Fibroblast of the aortic adventitia (primary cell): Measurements from ENCODE around the gene TBL1X. TPM values are rescaled to one million over a fixed set of nuclear protein-coding genes. Genes with fewer than 3 reads are reported as not detected.

Source experiments
- DNase-seq: peaks from one replicate; pipeline ENCODE4 v3.0.0-alpha.2; 2010; ENCODE audit warnings: low read depth
- H3K4me3 ChIP-seq: 2 replicates; pipeline ENCODE4 v1.5.1; 2011; ENCODE audit warnings: low read depth, mild to moderate bottlenecking, control low read depth, low read length, moderate library complexity
- total RNA-seq: library from RNA; depleted of rRNA; stranded (reverse); fragments of >200 nt; gene quantifications from 2 replicates; pipeline ENCODE4 v1.2.3, GENCODE V29; 2012; ENCODE audit warnings: low replicate concordance
- TF ChIP-seq, protein P1 (sequence below): IDR thresholded peaks from 2 replicates; pipeline ENCODE4 v1.5.1; 2011; ENCODE audit warnings: mild to moderate bottlenecking, low read length, control low read depth, inconsistent platforms; ENCODE audit not compliant: insufficient read depth

TBL1X gene
- total RNA-seq, 1 donor: 15.6 TPM

DNA sequence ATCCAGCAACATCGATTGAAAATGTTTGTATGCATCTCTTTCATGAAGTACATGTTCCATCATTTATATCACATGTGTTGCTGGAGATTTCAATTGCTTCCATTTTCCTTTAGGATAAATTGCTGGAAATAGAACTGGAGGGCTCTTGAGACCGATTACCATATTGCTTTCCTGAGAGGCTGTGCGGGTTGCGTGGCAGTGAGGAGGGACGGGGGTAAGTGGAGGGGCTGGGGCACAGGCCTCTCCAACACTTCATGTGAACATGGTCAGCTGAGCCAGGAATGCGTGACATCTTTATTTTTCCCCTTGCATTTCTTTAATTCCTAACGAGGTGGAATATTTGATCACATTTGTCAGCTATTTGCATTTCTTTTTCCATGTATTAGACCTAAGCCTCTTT is 144.6 kb downstream of the TBL1X start:
- H3K4me3 ChIP-seq: no peak overlapping the region
- no peak for DNase-seq
- TF ChIP-seq, protein P1, sequence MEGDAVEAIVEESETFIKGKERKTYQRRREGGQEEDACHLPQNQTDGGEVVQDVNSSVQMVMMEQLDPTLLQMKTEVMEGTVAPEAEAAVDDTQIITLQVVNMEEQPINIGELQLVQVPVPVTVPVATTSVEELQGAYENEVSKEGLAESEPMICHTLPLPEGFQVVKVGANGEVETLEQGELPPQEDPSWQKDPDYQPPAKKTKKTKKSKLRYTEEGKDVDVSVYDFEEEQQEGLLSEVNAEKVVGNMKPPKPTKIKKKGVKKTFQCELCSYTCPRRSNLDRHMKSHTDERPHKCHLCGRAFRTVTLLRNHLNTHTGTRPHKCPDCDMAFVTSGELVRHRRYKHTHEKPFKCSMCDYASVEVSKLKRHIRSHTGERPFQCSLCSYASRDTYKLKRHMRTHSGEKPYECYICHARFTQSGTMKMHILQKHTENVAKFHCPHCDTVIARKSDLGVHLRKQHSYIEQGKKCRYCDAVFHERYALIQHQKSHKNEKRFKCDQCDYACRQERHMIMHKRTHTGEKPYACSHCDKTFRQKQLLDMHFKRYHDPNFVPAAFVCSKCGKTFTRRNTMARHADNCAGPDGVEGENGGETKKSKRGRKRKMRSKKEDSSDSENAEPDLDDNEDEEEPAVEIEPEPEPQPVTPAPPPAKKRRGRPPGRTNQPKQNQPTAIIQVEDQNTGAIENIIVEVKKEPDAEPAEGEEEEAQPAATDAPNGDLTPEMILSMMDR: no peak

DNA sequence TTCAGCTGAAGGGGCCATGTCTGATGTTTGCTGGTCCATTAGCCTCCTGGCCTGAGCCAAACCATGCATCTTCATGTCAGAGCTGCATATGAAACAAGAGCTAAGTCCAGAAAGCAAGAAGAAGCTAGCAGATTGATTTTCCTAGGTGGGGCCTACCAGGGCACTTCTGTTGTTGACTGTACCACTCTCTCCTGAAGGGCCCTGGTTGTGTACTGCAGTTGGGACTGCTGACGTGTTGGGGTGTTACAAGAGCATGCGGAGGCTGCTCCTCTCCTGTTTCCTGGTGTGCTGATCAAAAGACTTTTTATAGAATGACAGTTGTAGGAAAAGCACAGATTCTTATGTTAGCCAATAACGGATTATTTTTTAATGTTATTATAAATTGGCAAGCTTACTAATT is 145.1 kb downstream of the TBL1X start:
- DNase-seq: no peak
- no peak overlapping the region for H3K4me3 ChIP-seq
- TF ChIP-seq, protein P1: no peak

DNA sequence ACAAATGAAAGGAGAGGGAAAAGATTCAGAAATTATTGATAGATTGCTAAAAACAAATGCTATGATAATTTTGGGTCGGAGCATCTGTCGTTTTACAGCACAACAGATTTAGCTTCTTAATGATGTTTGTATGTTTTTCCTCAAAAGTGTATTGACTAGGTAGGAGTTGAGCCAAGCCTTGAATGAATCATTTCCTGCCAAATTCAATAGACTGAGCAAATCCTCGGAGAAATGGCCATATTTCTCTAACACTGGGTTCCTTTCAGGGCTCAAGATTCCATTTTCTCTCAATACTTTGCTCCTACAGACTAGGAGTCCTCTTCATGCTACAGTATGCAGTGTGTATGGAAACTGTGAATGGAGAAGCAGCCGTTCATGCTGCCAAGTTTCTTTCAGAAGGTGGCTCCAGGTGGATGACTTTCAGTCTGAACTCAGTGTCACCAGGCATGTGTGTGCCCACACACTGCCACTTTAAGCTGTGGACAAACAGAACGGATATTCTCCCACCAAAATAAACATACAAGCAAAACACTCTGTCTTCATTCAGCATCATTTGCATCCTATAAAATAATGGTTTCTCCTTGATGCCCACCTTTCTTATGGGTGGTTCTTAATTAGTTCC is 146.0 kb downstream of the TBL1X start:
- no peak overlapping the region for H3K4me3 ChIP-seq
- TF ChIP-seq, protein P1: no peak
- DNase-seq: peak; percentile 41

DNA sequence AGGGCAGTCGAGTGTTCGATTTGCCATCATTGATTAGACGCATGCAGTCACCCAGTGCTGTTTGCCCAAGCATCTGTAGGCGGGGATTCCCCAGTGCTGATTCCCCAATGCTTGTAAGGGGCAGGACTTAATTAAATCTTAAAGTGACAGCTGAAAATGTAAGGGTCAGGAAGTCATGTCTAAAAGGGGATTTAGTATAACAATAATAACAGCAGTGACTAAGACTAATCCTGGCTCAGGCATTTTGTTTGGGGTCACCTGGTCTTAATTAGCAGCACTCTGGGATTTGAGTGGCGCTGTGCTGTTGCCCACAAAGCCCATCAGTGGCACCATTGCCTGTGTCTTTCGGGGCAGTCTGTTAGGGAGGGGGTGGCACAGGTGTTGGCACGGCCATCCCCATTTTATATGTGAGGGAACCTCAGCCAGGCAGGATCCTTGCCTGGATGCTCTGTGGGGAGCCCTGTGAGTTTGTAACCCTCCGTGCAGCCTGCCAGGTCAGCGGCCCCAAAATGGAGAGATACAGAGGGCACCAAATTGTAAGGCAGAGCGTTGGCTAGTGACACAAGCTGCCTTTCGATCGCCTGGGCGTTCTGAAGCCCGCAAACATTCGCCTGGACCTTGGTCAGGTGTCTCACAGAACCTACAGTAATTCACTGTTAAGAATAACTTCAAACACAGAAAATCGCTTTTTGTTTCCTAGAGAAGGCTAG is 146.7 kb downstream of the TBL1X start:
- DNase-seq: no peak
- TF ChIP-seq, protein P1: no peak
- no peak overlapping the region for H3K4me3 ChIP-seq

DNA sequence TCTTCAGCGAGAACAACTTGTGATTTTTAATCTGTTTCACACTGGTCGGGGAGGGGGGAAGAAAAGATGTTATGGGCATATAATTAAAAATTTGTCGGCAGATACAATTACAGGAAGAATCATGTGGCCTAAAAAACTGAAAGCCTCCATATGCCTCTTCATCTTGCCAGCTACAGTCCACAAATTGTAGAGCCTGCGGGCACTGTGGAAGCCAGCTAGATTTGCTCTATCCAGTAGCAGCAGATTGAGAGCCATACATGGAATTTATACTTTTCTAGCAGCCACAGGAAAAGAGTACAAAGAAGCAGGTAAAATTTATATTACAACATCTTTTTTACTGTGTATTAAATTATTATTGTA is 147.3 kb downstream of the TBL1X start:
- no peak overlapping the region for H3K4me3 ChIP-seq
- TF ChIP-seq, protein P1: no peak

DNA sequence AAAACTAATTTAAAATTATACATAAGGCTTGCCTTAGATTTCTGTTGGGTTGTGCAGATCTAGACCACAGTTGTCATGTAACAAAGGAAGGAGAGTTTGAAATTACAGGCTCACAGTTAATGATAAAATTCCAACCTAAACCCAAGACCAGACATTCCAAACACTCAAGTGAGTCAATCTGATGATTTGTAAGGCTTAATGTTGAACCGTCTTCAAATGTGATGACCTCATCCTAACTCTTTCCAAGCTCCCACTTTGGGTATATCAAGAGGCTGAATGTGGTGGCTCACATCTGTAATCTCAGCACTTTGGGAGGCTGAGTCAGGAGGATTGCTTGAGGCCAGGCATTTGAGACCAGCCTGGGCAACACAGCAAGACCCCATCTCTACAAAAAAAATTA is 149.2 kb downstream of the TBL1X start:
- peak; percentile 73 for DNase-seq
- H3K4me3 ChIP-seq: no peak overlapping the region
- TF ChIP-seq, protein P1: no peak

More for the DNA sequence above, 147.3 kb downstream of the TBL1X start:
- DNase-seq: no peak
